Stomach (tissue), 4 donors: Measurements from ENCODE around the gene MAPKAPK2.

Source experiments
- POLR2A ChIP-seq, 4 donors: fragments of 450-650 bp; IDR thresholded peaks; one replicate each; pipeline ENCODE4 v1.6.1; 2016; ENCODE audit warnings: antibody characterized with exemption in 4 of 4, control low read depth in 2 of 4, mild to moderate bottlenecking in 1 of 4, moderate library complexity in 1 of 4
- TF ChIP-seq, protein P1 (sequence below), 7 experiments: fragments of 450-650 bp in 4 of 7; fragments of 200-600 bp in 3 of 7; sonication (generic) in 3 of 7; IDR thresholded peaks; one replicate each; pipeline ENCODE4 v1.5.1; 2016 to 2019; ENCODE audit warnings: antibody characterized with exemption in 7 of 7, control low read depth in 2 of 7, mild to moderate bottlenecking in 1 of 7

DNA sequence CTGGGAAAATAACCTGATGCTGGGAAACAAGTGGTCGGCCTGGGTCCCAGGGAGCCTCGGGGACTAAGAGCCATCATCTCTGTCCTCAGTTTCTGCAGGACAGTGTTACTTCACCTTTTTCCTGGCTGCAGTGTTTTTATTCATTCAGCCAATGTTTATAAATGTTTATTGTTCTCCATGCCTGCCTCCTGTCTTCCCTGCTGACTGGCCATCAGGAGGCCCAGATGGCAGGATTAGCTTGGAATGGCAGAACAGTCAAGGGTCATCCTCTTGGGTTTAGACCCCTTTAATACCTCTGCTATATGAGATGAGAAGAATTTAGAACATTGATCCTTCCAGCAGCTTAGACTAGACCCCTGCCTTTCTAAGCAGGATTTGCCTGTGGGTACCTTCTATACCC, 13.3 kb downstream of the MAPKAPK2 start:
- TF ChIP-seq, protein P1, sequence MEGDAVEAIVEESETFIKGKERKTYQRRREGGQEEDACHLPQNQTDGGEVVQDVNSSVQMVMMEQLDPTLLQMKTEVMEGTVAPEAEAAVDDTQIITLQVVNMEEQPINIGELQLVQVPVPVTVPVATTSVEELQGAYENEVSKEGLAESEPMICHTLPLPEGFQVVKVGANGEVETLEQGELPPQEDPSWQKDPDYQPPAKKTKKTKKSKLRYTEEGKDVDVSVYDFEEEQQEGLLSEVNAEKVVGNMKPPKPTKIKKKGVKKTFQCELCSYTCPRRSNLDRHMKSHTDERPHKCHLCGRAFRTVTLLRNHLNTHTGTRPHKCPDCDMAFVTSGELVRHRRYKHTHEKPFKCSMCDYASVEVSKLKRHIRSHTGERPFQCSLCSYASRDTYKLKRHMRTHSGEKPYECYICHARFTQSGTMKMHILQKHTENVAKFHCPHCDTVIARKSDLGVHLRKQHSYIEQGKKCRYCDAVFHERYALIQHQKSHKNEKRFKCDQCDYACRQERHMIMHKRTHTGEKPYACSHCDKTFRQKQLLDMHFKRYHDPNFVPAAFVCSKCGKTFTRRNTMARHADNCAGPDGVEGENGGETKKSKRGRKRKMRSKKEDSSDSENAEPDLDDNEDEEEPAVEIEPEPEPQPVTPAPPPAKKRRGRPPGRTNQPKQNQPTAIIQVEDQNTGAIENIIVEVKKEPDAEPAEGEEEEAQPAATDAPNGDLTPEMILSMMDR (IDR thresholded peaks at IDR 0.05) = no peak
- no peak for TF ChIP-seq POLR2A (IDR thresholded peaks at IDR 0.05)
